HG02571 (cell line): ENCODE measurements around the gene MAGEB17.
"Not testable (repeated sequence)": the region's sequence is repeated elsewhere in the genome, so short reads cannot be mapped to it uniquely, and the experiment has no call there.

Source experiments
- ATAC-seq: cut with Tn5 transposase; IDR thresholded peaks from one replicate; pipeline ENCODE4 v1.9.1; 2021; ENCODE audit warnings: mild to moderate bottlenecking, moderate library complexity; ENCODE audit not compliant: unreplicated experiment

Gene MAGEB17

GRCh38 chrX:16155581-16156096 is 11.6 kb upstream of the MAGEB17 start:
- no peak for ATAC-seq

- ATAC-seq: no peak
These were observed 10.5 kb upstream of the MAGEB17 start for GRCh38 chrX:16156692-16157331.

GRCh38 chrX:16160729-16161128 is 6.6 kb upstream of the MAGEB17 start:
- ATAC-seq: no peak

- not testable (repeated sequence) for ATAC-seq
These were observed 6.1 kb upstream of the MAGEB17 start for GRCh38 chrX:16161173-16161572.

GRCh38 chrX:16162391-16162790 is 4.9 kb upstream of the MAGEB17 start:
- ATAC-seq: no peak

GRCh38 chrX:16164748-16165147 is 2.5 kb upstream of the MAGEB17 start:
- ATAC-seq: no peak

- no peak for ATAC-seq
These were observed 3.8 kb downstream of the MAGEB17 start for GRCh38 chrX:16171039-16171438.

GRCh38 chrX:16171944-16172343 is 4.7 kb downstream of the MAGEB17 start:
- no peak for ATAC-seq

GRCh38 chrX:16172391-16172790 is 5.1 kb downstream of the MAGEB17 start:
- no peak for ATAC-seq

GRCh38 chrX:16175329-16176061 is 8.2 kb downstream of the MAGEB17 start:
- ATAC-seq: no peak

GRCh38 chrX:16177260-16177659 is 10.0 kb downstream of the MAGEB17 start:
- no peak for ATAC-seq

- not testable (repeated sequence) for ATAC-seq
These were observed 16.6 kb downstream of the MAGEB17 start for GRCh38 chrX:16183843-16184242.

- peak; percentile 90 for ATAC-seq
These were observed 18.4 kb downstream of the MAGEB17 start for GRCh38 chrX:16185725-16186136.

GRCh38 chrX:16186380-16187007 is 19.2 kb downstream of the MAGEB17 start:
- ATAC-seq: no peak

- ATAC-seq: no peak
These were observed 19.9 kb downstream of the MAGEB17 start for GRCh38 chrX:16187024-16187760.

- ATAC-seq: no peak
These were observed 21.4 kb downstream of the MAGEB17 start for GRCh38 chrX:16188687-16189086.

- no peak for ATAC-seq
These were observed 24.3 kb downstream of the MAGEB17 start for GRCh38 chrX:16191605-16192004.

- ATAC-seq: no peak
These were observed 29.5 kb downstream of the MAGEB17 start for GRCh38 chrX:16196829-16197228.

GRCh38 chrX:16199343-16199742 is 32.1 kb downstream of the MAGEB17 start:
- no peak for ATAC-seq

GRCh38 chrX:16202943-16203342 is 35.7 kb downstream of the MAGEB17 start:
- ATAC-seq: no peak

- ATAC-seq: no peak
These were observed 37.3 kb downstream of the MAGEB17 start for GRCh38 chrX:16204538-16204937.
